Activated CD4-positive, alpha-beta T cell treated with anti-CD3 and anti-CD28 coated beads, Interleukin-2, Interleukin-4, amounts not matched to agents 100 ng/mL and 50 ng/mL, durations not matched to agents 16 hours and 8 hours (primary cell): ENCODE results near the gene SBF2.
"Not testable (repeated sequence)": the region's sequence is repeated elsewhere in the genome, so short reads cannot be mapped to it uniquely, and the experiment has no call there.

Experiments used
- DNase-seq: peaks from one replicate; pipeline ENCODE4 v3.0.0-alpha.2; 2020; ENCODE audit warnings: low spot score

The SBF2 gene

GRCh38 chr11:10116588-10116987 lies 177.4 kb downstream of the SBF2 start:
- DNase-seq: no peak

- DNase-seq: no peak
Observed at GRCh38 chr11:10114593-10115404, 179.2 kb downstream of the SBF2 start.

- DNase-seq: no peak
Observed at GRCh38 chr11:10113852-10114251, 180.2 kb downstream of the SBF2 start.

DNA sequence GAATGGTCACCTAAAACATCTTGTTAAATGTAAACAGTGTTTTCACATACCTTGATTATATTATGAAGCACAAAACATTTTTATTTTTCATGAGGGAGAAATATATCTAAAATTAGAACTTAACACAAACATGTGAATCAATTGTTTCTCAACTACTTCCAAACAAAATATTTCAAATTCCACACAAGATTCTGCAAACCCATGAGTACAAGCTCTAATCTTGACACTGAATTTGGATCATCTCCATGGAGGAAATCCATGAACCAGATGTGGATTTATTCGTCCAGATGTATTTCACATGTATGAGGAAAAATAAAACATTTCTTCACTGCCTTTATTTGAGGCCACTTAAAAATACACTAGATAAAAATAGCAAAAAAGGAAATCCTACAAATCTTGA lies 184.2 kb downstream of the SBF2 start:
- DNase-seq: no peak

DNA sequence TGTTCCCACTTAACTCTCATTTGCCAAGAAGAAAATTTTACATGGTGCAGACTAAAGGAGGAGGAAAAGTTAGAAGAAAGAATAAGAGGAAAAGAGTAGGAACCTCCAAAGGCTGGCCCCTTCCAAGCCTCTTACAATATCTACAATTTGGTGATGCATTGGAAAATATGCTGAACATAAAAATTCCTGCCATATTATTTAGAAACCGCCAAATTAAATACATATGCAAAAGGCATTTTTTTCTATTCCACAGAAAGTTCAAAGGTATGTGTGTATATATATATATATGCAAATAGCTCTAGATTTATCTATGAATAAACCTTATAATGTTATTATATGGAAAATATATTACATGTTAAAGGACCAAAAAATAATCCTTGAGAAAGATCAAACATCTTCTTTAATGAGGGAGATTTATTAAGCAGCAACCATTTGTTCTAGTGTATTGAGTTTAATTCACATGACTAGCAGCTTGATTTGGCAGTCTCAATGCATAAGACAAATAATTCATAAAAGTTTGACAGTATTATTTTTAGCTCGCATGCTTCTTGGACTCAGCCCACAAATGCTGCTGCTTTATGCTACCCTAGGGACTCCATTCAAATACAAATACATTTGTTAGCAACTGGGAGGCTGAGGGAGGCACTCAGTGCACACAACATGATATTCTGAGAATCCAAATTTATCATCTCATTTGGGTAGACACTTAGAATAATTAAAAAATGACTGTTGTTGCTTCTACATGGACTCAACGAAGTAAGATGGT lies 184.9 kb downstream of the SBF2 start:
- DNase-seq: no peak

DNA sequence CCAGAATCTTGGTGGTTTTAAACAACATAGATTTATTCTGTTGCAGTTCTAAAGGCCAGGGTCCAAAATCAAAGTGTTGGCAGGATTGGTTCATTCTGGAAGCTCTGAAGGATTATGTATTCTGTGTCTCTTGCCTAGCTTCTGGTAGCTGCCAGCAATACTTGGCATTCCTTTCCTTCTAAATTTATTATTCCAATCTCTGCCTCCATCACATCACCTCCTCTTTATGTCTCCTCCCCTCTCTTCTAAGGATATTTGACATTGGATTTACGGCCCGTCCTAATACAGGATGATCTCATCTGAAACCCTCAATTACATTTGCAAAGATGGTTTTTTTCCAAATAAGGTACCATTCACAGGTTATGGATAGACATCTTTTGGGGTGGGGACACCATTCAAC lies 186.5 kb downstream of the SBF2 start:
- DNase-seq: no peak

- DNase-seq: no peak
Observed at GRCh38 chr11:10097615-10098014, 196.4 kb downstream of the SBF2 start.

GRCh38 chr11:10096987-10097386 lies 197.0 kb downstream of the SBF2 start:
- DNase-seq: no peak

DNA sequence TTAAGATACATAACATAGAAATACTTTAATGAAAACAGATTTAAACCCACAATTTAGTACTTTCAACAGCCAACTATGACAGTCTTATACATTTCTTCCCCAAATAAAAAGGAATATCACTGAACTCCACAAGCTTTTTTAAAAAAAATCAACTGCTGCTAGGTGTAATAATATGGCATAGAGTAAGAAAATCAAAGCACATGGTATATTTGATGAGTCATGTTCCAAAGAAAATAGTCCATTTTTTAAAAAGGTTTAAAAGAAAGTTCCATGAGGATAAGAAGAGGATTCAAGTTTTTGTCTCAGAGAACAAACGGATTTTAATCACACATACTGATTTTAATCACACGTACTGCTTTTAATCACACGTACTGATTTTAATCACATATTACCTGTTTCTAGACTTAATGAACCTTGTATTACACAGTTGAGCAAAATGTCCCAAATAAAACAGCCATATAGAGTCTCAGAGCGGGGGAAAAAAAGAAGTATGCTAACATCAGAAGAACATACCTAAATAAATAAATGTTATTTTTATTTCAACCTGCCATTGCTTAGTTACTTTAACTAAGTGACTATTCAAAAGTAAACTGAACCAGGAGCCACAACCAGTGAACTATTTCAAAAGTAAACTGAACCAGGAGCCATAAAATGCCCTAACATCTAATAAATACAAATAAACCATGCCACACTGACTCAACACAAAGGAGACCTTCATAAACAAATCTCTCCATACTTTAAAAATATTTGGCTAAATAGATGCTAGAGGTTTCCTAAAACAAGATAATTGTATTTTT lies 198.4 kb downstream of the SBF2 start:
- DNase-seq: peak; percentile 12

- no peak for DNase-seq
Observed at GRCh38 chr11:10092426-10092825, 201.6 kb downstream of the SBF2 start.

DNA sequence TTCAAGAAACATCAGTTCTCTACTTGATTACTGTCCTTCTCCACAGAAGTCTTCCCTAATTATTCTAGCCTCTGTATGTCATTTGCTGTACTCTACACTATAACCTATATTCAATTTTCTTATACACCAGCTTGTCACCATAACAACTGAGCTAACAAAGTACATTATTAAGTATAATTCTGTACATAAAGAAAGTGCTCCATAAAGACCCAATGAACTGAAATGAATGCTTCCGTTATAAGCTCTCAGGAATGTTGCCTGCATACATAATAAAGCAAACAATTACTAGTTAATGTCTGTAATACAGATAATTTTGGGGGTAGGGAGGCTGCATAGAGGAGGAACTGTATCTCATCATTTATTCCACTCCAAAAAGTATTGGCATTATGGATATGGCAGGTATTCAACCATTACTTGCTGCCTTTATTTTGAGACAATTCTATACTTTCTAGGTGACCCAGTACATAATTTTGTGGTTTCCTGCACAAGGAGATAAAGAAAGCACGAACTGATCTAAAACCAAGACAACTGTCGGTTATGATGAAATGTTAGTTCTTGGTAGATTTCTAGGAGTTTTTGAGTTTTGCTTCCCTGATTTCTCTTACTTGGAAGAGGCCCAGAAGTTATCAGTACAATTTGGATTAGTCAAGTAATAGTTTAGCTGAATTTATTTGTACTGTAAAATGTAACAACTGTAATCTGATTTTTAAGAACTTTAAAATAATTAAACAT lies 202.5 kb downstream of the SBF2 start:
- DNase-seq: no peak

- not testable (repeated sequence) for DNase-seq
Observed at GRCh38 chr11:10087923-10088225, 206.1 kb downstream of the SBF2 start.

- no peak for DNase-seq
Observed at GRCh38 chr11:10087186-10087922, 206.7 kb downstream of the SBF2 start.

- DNase-seq: no peak
Observed at GRCh38 chr11:10080138-10080537, 213.9 kb downstream of the SBF2 start.

DNA sequence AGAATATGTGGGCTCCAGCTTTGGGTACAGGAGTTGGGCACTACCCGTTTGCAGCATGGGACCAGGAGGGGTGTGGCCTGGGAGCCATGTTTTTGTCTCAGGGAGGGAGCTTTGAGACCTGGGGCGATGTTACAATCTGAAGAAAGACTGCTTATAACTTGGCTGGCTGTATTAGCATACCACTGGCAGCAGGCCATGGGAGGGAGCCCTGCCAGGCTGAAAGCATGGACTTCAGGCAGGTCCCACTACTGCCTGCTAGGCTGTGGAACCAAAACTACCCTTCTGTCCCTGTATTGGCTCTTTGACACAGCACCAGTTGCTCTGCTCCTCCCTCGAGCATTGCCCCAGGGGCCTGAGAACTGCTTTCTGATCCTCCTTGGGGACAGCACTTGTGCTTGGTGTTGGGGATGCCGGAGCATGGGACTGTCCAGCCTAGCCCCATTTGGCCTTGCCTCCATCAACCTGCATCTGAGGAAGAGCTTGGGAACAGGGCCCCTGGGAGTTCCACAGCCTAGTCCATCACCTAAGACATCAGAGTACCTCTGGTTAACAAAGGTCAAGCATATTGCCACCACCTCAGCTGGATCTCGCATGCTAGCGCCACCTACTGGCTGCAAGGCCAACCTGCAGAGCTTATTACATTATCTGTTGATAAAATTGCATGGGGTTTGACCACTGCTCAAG lies 217.4 kb downstream of the SBF2 start:
- peak; percentile 44 for DNase-seq

- DNase-seq: no peak
Observed at GRCh38 chr11:10075141-10075540, 218.9 kb downstream of the SBF2 start.

DNA sequence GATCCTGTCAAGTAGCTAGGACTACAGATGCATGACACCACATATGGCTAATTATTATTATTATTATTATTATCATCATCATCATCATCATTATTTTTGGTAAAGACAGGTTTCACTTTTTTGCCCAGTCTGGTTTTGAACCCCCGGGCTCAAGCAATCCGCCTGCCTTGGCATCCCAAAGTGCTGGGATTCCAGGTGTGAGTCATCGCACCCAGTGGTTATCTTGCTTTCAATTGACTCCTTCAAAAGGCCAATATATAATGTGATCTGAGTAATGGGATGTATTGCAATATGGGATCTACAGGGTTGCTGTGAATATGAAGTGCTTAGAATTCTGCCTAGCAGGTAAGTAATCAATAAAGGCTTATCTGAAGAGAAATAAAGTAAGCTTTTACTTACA lies 221.2 kb downstream of the SBF2 start:
- DNase-seq: no peak

DNA sequence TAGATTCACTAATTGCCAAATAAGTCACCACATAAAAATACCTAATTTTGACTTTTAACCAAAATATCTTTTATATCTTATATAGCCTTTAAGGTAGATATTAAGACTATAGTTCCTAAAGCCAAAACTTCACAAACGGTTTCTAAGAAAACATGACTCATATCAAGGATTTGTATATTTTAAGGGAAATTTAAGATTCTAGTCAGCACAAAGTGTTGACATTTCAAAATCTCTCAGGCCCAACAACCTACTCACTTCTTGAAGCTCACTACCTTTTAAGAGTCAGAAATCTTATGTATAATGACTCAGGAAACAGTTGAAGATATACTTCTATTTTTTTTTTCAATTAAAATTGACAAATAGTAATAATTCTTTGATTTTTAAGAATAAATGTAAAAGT lies 221.9 kb downstream of the SBF2 start:
- DNase-seq: no peak

DNA sequence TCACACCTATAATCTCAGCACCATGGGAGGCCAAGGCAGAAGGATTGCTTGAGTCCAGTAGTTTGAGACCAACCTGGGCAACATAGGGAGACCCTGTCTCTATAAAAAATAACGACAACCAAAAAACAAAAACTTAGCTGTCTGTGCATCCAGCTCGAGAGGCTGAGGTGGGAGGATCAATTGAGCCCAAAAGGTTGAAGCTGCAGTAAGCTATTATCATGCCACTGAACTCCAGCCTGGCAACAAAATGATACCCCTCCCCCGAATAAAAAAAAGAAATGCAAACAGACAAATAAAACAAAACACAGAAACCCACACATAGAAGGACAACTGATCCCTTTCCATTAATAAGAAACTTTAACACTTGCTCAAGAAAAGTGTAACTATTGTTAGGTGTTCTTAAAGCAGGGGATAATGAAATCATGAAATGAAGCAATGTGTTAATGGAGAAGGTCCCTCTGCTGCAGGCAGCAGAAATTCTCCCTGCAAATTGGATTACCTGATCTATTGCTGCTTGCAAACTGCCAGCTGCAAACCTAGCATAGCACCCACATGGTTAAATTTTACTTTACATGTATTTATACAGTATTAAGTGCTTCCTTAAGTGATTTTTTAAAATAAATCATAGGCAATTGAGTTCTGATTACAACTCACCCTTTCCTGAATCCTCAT lies 226.3 kb downstream of the SBF2 start:
- no peak for DNase-seq

DNA sequence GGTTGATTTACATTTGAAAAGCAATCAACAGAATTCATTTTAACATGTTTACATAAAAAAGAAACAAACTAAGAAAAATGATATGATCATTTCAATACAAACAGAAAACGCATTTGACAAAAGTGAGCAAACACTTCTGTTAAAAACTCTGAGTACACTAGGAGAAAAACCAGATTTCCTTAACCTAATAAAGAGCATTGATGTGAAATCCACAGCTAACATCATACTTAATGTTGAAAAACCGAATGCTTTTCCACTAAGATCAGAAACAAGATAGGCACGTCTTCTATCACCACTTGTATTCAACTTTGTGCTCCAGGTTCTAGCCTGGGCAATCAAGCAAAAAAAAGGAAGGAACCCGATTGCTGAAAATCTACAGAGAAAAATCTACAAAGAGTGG lies 227.6 kb downstream of the SBF2 start:
- DNase-seq: no peak
